PC-9 (cell line): ENCODE measurements around the gene IL31RA.

Source experiments
- CTCF ChIP-seq: fragments of 200-600 bp; sonication (generic); conservative IDR thresholded peaks from 2 replicates; pipeline ENCODE4 v1.6.1; 2017; ENCODE audit warnings: mixed run types, antibody characterized with exemption, mild to moderate bottlenecking, moderate library complexity
- EZH2 ChIP-seq: fragments of 200-600 bp; sonication (generic); IDR thresholded peaks from 2 replicates; pipeline ENCODE4 v1.8.0; 2017; ENCODE audit warnings: antibody characterized with exemption, low read depth

- TF ChIP-seq CTCF, result no peak
- TF ChIP-seq EZH2, result no peak
Observed at GRCh38 chr5:55848783-55849182, 2.4 kb upstream of the IL31RA start.
